OCI-LY3 (cell line): Measurements from ENCODE around the gene ATG10.

ENCODE experiments used
- H2AFZ ChIP-seq: fragments of 200-600, 300-600 bp; shearing (Covaris generic); 2 replicates; pipeline ENCODE4 v1.6.0; 2014; ENCODE audit warnings: antibody characterized with exemption, low read depth, low read length
- H3K27ac ChIP-seq: fragments of 200-600, 300-600 bp; sonication (generic); 2 replicates; pipeline ENCODE4 v1.5.1; 2014; ENCODE audit warnings: mild to moderate bottlenecking, low read length, moderate library complexity, mixed read lengths
- H3K27me3 ChIP-seq: fragments of 200-600, 300-600 bp; sonication (generic); 2 replicates; pipeline ENCODE4 v1.6.1; 2014; ENCODE audit warnings: low read depth, low read length, mixed read lengths
- H3K36me3 ChIP-seq: fragments of 200-600, 300-600 bp; sonication (generic); replicated peaks from 2 replicates; pipeline ENCODE3; 2014; ENCODE audit warnings: low read depth, low read length, mixed read lengths
- H3K4me1 ChIP-seq: fragments of 300-600, 200-600 bp; sonication (generic); 2 replicates; pipeline ENCODE4 v1.6.1; 2014; ENCODE audit warnings: low read length, mixed read lengths
- H3K4me2 ChIP-seq: fragments of 200-600, 300-600 bp; sonication (generic); 2 replicates; pipeline ENCODE4 v1.6.1; 2014; ENCODE audit warnings: low read length, mixed read lengths
- H3K4me3 ChIP-seq: fragments of 300-600, 200-600 bp; sonication (generic); 2 replicates; pipeline ENCODE4 v1.5.1; 2014; ENCODE audit warnings: antibody characterized with exemption, mild to moderate bottlenecking, low read length, moderate library complexity
- H3K79me2 ChIP-seq: fragments of 300-600, 200-600 bp; shearing (Covaris generic); 2 replicates; pipeline ENCODE4 v1.6.1; 2014; ENCODE audit warnings: mild to moderate bottlenecking, low read length, mixed read lengths
- H3K9ac ChIP-seq: fragments of 300-600, 200-600 bp; shearing (Covaris generic); 2 replicates; pipeline ENCODE4 v1.6.0; 2014; ENCODE audit warnings: mild to moderate bottlenecking, low read length, moderate library complexity
- H3K9me3 ChIP-seq: fragments of 200-600, 300-600 bp; shearing (Covaris generic); 2 replicates; pipeline ENCODE4 v1.6.1; 2014; ENCODE audit warnings: low read length, mixed read lengths; ENCODE audit not compliant: insufficient read depth
- H4K20me1 ChIP-seq: fragments of 200-600, 300-600 bp; sonication (generic); 2 replicates; pipeline ENCODE4 v1.6.1; 2016; ENCODE audit warnings: low read length, mixed read lengths; ENCODE audit not compliant: insufficient read depth
- CTCF ChIP-seq: fragments of 200-600, 300-600 bp; sonication (generic); IDR thresholded peaks from 2 replicates; pipeline ENCODE4 v1.5.1; 2014; ENCODE audit warnings: antibody characterized with exemption, low read length, low read depth
- EZH2phosphoT487 ChIP-seq: fragments of 200-600 bp; shearing (Covaris generic); IDR thresholded peaks from 2 replicates; pipeline ENCODE4 v1.6.1; 2018; ENCODE audit warnings: antibody characterized with exemption, mixed run types, low read depth

Gene ATG10

GRCh38 chr5:82068723-82069122 is 96.9 kb downstream of the ATG10 start:
- H3K36me3 ChIP-seq = no peaks in the 10 kb centered on the region
- H3K27me3 ChIP-seq = no peaks in the 10 kb centered on the region
- TF ChIP-seq CTCF = no peak
- TF ChIP-seq EZH2phosphoT487 = no peak
- no peak overlapping the region for H3K9ac ChIP-seq
- H3K27ac ChIP-seq = no peak overlapping the region
- H3K79me2 ChIP-seq = no peaks in the 10 kb centered on the region
- H2AFZ ChIP-seq = no peak overlapping the region
- no peaks in the 10 kb centered on the region for H3K4me1 ChIP-seq
- H3K9me3 ChIP-seq = no peaks in the 10 kb centered on the region
- no peak overlapping the region for H3K4me3 ChIP-seq
- no peaks in the 10 kb centered on the region for H4K20me1 ChIP-seq
- H3K4me2 ChIP-seq = no peak overlapping the region

- H3K4me2 ChIP-seq = no peak overlapping the region
- no peak overlapping the region for H3K4me3 ChIP-seq
- no peaks in the 10 kb centered on the region for H3K36me3 ChIP-seq
- no peaks in the 10 kb centered on the region for H3K9me3 ChIP-seq
- no peaks in the 10 kb centered on the region for H4K20me1 ChIP-seq
- no peaks in the 10 kb centered on the region for H3K79me2 ChIP-seq
- no peaks in the 10 kb centered on the region for H3K4me1 ChIP-seq
- TF ChIP-seq EZH2phosphoT487 = no peak
- TF ChIP-seq CTCF = no peak
- H2AFZ ChIP-seq = no peak overlapping the region
- no peak overlapping the region for H3K27ac ChIP-seq
- no peak overlapping the region for H3K9ac ChIP-seq
- no peaks in the 10 kb centered on the region for H3K27me3 ChIP-seq
Measured at GRCh38 chr5:82072138-82072537, 100.3 kb downstream of the ATG10 start.

- H3K9me3 ChIP-seq = no peaks in the 10 kb centered on the region
- no peaks in the 10 kb centered on the region for H4K20me1 ChIP-seq
- no peak overlapping the region for H3K4me3 ChIP-seq
- no peak overlapping the region for H3K4me2 ChIP-seq
- TF ChIP-seq EZH2phosphoT487 (no peak), CTCF (no peak)
- H3K9ac ChIP-seq = no peak overlapping the region
- H3K36me3 ChIP-seq = no peaks in the 10 kb centered on the region
- H2AFZ ChIP-seq = no peak overlapping the region
- no peaks in the 10 kb centered on the region for H3K4me1 ChIP-seq
- no peaks in the 10 kb centered on the region for H3K79me2 ChIP-seq
- H3K27me3 ChIP-seq = no peaks in the 10 kb centered on the region
- no peak overlapping the region for H3K27ac ChIP-seq
Measured at GRCh38 chr5:82073179-82073578, 101.4 kb downstream of the ATG10 start.

- H3K79me2 ChIP-seq = no peaks in the 10 kb centered on the region
- H3K4me1 ChIP-seq = no peaks in the 10 kb centered on the region
- no peak overlapping the region for H3K4me3 ChIP-seq
- no peaks in the 10 kb centered on the region for H3K9me3 ChIP-seq
- H3K27ac ChIP-seq = no peak overlapping the region
- H3K36me3 ChIP-seq = no peaks in the 10 kb centered on the region
- H3K27me3 ChIP-seq = no peaks in the 10 kb centered on the region
- no peak overlapping the region for H3K4me2 ChIP-seq
- no peaks in the 10 kb centered on the region for H4K20me1 ChIP-seq
- TF ChIP-seq CTCF = no peak
- TF ChIP-seq EZH2phosphoT487 = no peak
- H2AFZ ChIP-seq = no peak overlapping the region
- H3K9ac ChIP-seq = no peak overlapping the region
Measured at GRCh38 chr5:82074950-82075349, 103.1 kb downstream of the ATG10 start.
